SIG-M5 treated with dmso at 0.1 percent for 504 hours (cell line): Measurements from ENCODE around the gene LARP6.
"Not testable (repeated sequence)": the region's sequence is repeated elsewhere in the genome, so short reads cannot be mapped to it uniquely, and the experiment has no call there.

Experiments used
- DNase-seq: peaks from one replicate; lab custom pipeline; 2025; ENCODE audit not compliant: unreplicated experiment; lab: John Stamatoyannopoulos, UW

LARP6 gene

DNA sequence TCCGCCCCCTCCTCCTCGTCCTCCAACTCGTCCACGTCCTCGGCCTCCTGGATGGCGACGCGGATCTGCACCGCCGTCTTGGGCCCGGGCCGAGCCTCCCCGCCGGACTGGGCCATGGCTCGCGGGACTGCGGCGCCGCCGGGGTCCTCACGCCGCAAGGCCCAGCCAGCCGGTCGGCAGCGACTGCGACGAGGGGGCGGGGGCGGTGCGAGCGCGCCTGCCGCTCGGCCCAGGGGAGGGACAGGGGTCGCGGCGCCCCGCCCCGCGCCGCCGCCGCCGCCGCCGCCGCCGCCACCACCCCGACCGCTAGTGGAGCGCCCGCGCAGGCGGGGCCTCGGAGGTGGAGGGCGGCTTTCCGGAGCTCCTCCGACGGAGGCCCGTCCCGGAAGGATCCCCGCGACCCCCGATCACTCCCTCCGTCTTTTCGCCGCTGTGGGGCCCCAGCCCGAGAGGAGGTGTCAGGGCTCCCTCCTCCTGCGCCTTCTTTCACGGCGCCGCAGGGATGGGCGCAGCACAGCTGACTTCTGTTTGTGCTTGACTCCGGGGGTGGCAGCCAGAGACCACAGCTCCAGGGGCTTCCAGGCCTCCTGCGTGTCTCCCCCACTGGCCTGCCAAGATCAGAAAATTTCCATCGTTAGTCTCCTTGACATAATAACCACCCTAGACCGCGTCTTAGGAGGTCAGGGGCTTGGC, at the start of gene LARP6:
TSS of gene LARP6 (minus strand) at position 185 of the 693 bp plus-strand sequence. CDS start at position 116, 69 bp downstream.
- DNase-seq = no peak

DNA sequence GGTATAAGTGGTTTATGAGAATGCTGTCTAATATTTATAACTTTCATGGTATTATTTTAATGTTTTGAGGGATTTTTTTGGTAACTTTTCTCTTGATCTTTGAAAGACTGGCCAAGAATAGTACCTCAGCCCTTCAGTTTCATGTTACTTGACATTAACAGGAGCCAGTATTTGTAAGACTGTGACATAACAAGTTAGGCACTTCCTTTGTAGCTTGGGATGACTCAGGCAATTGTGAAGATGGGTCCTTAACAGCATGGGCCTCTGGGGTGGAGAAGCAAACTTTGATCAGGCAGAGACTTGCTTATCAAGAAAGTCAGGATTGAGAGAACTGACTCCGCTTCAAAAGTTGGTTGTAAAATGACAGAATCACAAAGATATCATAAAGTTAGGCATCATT, 48.1 kb upstream of the LARP6 start:
- peak; percentile 44 for DNase-seq

DNA sequence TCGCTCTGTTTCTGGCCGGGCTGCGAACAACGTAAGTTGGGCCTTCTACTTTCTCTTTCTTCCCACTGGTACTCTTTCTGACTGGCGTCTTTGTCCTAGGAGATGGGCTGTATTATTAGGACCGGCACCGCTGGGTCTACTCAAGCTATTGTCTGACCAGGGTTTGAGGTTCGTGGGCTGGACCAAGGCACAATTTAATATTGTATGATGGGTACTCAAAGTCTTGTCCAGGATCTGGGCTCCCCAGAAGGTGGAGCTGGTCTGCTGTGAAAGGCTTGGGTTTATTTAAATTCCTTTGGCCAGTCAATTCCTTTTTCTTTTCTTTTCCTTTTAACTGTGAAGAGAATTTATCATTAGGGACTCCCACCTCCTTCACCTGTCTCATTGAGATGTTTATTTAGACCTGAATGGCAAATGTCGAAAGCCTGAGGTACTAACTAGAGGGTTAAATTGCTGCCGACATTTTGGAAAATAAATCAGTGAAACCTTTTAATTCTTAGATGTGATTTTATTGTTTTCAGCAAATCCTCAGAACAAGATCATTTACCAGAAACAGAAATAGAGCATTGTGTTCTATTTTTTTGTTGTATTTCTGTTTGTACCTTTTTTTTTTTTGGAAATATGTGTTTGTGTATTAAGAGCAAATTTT, 39.1 kb upstream of the LARP6 start:
- peak; percentile 51 for DNase-seq

DNA sequence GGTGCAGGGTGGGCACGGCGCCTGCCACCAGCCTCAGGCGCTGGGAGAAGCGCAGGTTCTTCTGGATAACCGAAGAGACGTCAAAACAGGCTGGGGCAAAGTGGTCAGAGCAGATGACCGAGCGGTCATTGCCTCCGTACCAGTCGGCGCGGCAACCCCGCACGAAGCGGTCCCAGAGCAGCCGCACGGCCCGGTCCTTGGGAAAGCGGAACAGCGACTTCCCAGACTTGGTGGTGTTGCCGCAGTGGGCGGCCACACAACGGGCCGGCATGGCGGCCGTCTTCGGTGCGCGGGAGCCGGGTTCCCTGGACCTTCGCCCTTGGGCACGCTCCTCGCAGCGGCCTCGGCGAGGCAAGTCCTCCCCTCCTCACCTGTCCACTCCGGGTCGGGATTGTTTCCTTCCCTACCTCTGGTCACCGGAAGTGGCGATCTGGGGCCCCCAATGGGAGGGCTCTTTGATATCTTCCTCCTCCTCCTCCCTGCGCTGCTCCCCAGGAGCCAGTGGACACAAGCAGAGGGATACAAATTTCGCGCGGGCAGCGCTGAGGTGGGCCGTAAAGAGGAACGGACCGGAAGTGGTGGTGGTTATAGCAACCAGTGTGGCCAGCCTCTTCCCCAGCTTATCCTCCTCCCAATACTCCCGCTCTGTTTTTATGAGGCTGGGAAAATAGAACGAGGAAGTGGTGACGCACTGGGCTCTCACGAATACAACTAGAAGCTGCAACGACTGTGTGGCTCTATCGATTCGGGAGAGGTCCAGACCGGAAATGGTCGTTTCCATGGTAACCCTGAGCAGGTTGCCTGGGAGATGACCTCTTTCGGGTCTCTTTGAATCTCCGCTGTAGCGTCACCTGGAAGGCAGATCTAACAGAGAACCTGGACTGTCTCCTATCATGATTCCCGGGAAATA, 38.3 kb upstream of the LARP6 start, which contains the start of the genes LRRC49 and THAP10:
TSS of gene LRRC49 (plus strand) at position 825 of the 910 bp plus-strand sequence. CDS start at position 894, 69 bp downstream.
TSS of gene THAP10 (minus strand) at position 432 of the 910 bp plus-strand sequence. CDS start at position 271, 161 bp downstream.
- DNase-seq = peak; percentile 82

DNA sequence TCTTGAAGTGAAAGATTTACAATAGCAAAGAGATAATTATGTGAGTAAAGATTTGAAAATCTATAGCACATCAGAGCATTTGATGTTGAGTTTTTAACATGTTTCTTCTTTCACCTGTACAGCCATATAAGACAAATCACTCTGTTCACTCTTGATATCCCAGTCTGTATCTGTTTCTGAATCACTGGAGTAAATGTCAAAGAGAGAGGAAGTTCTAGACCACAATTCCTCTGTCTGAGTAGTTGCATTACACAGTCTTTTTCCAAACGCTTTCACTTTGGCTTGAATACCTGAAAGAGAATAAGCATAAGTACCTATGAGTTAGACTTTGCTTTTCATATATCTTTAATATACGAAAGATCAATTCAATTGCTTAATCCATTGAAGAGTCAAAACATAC, 28.4 kb upstream of the LARP6 start:
- DNase-seq = no peak

DNA sequence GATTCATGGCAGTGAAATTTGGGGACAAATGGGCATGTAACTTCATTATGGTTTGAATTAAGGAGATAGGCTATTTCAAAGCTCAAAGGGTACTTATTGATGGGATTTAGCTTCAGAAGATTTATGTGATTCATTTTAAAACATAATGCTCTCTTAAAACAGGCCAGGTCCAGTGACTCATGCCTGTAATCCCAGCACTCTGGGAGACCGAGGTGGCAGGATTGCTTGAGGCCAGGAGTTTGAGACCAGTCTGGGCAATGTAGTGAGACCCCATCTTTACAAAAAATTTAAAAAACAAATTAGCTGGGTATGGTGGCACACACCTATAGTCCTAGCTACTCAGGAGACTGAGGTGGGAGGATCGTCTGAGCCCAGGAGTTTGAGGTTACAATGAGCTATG, 26.8 kb upstream of the LARP6 start:
- no peak for DNase-seq

DNA sequence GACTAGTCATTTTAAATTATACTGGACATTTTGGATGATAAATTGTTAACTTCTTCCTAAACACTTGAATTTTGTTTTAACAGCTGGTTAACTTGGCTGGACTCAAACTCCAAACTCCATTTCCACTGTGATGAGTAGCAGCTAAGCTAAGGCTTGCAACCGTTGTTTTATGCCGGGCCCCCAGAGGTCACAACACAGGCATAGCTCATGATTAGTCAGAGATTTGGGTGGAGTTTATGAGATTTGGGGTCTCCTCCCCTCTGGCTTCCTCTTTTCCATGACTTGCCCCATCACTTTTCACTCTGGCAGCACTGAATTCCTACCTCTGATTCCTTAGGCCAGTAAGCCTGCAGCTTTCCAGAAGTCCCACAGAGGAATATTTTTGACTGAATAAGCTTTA, 25.4 kb upstream of the LARP6 start:
- DNase-seq = no peak

DNA sequence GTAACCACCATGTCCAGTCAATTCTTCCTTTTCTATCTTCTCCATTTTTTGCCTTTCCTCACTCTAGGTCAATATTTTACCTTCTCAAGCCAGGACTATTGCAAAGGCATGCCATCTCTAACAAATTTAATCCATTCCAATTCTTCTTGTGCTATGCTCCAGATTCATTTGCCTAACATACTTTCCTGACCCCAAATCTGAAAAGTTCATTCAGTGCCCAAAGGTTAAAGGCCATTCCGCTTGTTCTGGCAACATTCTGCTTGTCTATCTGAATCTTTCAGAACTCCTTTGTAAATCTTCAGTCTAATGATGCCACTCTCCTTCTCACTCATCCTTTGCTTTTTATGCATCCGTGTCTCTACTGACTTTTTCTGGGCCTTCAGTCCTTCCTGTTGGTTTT, 22.7 kb upstream of the LARP6 start:
- DNase-seq = no peak

DNA sequence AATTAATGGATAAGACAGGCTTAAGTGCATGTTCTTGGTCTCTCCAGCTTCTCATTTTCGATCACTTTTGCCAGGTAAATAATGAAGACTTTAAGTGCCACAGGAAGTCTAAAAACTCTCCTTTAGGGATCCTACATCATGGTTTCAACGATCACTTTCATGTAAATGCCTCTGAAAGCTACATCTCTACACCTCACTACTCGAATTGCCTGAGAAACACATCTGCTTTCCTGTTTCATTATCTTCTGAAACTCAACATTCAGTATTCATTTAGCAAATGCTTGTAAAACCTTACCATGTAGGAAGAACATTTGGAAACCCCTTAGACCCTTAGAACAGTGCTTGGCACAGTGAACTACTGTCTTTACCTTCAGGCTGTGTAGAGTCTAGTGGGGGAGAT, 22.1 kb upstream of the LARP6 start:
- DNase-seq = no peak

DNA sequence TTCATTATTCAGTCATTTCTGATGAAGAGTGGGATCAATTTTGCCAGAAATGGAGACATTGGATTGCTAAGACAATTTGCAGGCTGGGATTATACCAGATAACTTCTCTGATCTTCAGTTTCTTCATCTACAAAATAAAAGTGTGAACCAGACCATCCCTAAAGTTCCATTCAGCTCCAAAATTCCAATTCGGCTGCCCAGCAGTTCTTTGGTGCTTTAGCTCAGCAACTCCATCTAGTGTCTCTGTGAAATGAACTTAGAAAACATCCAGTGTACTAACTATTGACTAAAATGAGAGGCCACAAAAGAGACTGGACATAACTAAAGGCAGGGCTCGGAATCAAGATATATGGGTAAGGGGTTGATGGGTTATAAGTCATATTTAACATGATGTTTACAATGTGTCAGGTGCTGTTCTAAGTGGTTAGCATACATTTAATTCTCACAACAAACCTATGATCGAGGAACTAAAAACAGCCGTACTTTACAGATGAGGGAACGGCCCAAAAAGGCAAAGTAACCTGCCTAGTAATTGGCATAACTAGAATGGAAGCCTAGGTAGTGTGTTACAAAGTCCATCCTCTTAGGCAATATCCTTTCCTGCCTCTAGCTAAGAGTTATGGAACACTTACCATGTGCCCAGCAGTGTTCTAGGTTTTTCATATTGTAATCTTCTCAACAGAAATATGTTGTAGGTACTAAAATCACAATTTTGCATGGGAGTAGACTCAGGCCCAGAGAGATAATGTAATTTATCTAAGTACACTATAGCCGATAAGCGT, 21.2 kb upstream of the LARP6 start:
- no peak for DNase-seq

DNA sequence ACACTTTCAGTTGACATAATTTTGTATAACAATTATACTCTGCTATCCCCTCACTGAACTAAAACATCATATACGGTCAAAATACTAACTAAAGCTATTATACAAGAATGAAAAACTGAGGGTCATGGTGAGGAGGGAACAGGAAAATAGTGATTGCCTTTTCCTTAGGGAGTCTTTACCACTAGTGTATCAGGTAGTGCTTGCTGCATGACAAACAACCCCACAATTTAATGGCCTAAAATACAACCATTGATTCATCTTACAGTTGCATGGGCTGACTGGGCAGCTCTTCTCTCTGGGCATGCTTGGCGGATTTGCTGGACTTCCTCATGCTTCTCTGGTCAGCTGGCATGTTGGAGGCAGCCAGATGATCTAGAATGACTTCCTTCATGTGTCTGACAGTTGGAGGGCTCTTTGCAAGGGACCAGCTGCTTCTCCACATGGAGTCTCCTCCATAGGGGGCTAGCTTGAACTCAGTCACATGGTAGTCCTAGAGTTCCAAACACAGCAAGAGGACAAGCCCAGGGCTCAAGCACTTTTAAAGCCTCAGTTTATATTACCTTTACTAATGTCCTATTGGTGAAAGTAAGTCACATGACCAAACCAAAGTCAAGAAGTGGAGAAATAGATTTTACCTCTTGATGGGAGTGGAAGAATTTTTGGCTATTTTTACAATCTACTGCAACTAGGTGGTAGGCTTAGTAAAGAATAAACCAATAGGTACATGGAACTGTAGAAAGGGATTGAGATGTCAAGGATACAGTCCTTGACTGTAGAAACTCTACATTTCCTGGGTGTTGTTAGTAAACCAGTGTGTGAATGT, 19.5 kb upstream of the LARP6 start:
- no peak for DNase-seq

DNA sequence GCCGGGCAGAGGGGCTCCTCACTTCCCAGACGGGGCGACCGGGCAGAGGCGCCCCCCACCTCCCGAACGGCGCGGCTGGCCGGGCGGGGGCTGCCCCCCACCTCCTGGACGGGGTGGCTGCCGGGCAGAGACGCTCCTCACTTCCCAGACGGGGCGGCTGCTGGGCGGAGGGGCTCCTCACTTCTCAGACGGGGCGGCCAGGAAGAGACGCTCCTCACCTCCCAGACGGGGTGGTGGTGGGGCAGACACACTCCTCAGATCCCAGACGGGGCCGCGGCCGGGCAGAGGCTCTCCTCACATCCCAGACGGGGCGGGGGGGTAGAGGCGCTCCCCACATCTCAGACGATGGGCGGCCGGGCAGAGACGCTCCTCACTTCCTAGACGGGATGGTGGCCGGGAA, 17.5 kb upstream of the LARP6 start:
- not testable (repeated sequence) for DNase-seq

DNA sequence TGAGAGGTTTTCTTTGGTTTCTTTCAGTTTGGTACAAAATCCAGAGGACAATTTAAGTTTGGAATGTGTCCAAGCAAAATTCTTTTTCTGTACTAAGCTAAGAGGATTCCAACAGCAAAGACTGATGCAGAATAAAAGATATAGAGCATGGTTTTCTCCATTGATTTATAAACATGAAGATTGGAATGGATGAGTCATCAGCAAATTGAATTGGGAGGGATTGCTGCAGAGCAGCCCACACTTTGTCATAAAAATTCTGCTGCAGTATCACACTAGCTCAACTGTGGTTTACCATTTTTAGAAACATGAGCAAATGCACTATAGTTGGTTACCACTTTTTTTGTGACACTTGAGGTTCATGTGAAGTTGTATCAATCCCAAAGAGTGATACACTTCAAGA, 16.1 kb upstream of the LARP6 start:
- no peak for DNase-seq

DNA sequence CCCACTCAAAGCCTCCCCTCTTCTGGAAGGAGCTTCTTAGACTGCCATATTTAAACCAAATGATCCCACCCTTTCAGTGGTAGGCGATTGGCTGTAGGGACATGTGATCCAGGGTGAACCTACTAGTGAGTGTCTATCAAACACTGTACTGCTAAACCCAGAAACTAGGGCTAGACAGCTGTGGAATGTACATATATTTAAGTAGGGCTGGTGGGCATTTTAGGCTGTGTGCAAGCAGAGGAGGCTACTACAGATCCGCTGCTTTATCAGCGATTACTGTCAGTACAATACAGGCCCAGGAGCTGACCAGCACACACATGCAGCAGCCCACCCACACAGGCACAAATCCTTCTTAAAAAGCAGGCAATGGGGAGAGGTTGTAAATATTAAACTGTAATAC, 15.4 kb upstream of the LARP6 start:
- no peak for DNase-seq

DNA sequence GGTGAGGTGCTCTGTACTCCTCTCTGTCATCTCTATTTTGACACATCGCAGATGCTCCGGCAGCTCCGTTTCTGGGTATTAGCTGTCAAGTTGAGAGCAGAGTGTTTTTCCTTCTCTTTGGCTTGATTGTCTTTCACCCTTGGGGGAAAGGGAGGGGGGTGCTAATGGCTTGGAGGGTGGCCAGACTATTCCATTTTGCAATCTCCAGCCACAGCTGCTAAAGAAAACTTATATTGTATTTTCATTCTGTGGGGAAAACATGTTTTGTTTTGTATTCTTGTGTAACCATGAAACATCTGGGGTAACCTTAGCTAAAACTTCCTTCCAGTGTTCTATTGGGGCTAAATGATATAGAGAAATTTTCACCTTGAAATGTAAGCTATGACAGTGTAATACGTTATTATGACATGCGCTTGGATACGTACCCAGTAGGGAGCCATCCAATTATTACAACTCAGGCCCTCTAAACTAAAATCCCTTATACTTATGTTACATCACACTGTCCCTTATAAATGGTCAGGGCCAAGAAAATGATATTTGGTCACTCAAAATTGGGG, 14.0 kb upstream of the LARP6 start:
- no peak for DNase-seq

DNA sequence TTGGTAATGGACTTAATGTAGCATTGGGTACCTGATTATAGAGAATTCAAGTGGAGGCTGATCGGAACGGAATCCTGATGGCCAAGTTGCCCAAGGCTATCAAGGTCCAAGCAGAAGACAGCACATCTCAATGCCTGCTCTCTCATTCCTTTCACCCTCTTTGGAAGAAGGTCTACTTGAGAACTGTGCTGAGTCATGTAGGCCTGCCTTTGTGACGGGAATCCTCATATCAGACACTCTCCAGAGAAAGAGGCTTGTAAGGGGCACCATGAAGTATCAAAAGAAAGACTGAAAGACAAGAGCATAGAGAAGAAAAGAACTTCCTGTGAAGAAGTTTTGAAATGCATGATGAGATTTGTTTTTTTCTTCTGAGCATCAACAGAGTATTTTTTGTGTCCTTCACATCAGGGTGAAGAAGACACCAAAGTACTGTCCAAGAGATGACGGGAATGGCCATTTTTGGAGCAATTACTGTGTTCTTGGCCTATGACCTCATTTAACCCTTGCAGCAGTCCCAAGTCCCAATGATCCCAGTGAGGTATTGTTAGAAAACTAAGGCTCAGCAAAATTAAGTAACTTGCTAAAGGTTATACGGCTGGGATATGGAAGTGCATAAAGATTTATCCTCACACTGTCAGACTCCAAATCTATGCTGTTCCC, 13.2 kb upstream of the LARP6 start:
- no peak for DNase-seq

DNA sequence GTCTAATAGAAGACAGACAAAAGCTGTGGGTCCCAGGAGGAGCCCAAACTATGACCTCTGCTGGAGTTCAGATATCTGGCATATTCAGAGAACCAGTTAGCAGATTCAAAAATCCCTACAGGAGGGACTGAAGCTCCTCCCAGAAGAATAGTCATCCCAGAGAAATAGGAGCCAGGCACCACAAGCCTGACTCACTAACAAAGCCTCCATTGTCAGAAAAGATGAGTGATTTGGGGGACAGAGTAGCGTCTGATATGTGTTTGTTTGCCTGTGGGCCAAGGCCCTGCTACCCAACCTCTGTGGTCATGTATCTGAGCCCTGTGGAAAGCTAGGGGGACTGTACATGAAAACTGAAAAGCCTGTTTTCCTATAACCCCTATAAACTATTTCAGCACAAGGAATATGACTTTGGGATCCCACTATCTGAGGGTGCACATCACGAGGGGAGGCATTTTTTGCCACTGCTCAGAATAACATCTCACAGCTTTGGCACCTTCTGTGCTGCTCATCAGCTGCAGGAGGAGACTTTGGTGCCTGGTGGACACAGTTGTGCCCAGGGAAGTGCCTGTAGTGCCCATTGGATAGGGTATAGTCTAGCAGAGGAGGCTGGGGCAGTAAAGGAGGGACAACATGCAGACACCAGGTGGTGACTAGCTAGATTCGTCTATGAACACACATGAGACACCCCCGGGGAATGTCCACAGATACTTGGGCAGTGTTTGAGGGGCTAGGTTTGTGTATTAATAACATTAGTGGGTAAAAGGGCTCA, 9.7 kb upstream of the LARP6 start:
- no peak for DNase-seq

DNA sequence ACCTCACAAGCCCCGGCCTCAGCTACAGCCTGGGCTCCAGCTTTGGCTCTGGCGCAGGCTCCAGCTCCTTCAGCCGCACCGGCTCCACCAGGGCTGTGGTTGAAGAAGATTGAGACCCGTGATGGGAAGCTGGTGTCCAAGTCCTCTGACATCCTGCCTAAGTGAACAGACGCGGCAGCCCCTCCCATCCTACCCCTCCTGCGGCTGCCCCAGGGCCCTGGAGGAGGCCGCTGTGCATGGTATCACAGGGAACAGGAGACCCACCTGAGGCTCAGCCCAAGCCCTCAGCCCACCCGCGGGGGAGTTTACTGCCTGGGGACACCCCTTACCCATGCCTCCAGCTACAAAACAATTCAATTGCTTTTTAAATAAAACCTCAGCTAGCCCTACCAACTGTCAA, 6.0 kb upstream of the LARP6 start:
- no peak for DNase-seq
